Inflammatory macrophage (primary cell): Measurements from ENCODE around the gene GRAMD4.
"Not testable (repeated sequence)": the region's sequence is repeated elsewhere in the genome, so short reads cannot be mapped to it uniquely, and the experiment has no call there.

ENCODE experiments used
- DNase-seq, 2 donors: peaks; one replicate each; pipeline ENCODE4 v3.0.0-alpha.2; 2020 to 2022

Gene GRAMD4

DNA sequence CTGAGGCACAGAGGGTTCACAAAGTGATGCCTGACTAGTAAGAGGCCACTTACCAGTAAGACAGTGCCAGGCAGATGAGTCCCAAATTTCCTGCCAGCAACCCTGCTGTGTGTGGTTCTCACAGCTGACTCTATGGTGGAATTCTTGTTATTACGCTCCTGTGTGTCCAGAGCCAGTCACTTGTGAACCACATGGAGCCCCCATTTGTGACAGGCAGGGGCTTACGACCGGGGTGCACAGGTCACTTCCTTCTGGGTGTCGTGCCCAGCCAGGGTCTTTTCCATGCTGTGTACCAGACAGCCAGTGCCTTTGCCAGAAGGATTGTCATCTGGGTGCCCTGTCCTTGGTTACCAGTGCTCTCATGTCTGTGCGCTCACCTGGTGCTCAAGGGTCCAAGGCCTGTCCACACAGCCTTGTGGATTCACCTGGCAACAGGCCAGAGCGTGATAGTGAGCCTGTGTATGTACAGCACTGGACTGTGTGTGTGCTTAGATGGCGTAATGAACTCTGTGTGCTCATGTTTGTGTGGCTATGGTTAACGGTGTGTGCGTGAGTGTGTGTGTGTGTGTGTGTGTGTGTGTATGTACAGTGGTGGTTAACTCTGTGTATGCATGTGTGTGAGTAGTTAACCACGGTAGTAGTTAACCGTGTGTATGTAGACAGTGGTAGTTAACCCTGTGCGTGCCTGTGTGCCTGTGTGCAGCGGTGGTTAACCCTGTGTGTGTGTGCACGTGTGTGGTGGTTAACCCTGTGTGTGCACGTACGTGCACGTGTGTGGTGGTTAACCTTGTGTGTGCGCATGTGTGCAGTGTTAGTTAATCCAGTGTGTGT, 18.6 kb downstream of the GRAMD4 start:
- no peak for DNase-seq

DNA sequence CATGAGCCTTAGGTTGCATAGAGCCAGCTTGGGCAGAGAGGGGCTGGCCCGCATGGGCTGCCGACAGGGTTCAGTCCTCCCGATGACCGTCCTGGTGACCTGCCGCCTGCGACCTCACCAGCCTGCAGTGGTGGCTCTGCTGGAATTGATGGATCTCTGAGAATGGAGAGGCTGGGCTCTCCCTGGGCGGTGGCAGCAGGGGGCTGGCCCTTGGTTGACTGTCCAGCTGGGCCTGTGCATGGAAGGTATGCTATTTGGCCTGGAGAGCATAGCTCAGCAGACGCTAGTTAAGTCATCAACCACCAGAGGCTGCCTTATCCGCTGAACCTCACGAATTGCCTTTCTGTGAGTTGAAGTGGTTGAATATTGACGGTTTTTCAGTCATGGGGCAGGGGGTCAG, 19.7 kb downstream of the GRAMD4 start:
- DNase-seq = no peak

DNA sequence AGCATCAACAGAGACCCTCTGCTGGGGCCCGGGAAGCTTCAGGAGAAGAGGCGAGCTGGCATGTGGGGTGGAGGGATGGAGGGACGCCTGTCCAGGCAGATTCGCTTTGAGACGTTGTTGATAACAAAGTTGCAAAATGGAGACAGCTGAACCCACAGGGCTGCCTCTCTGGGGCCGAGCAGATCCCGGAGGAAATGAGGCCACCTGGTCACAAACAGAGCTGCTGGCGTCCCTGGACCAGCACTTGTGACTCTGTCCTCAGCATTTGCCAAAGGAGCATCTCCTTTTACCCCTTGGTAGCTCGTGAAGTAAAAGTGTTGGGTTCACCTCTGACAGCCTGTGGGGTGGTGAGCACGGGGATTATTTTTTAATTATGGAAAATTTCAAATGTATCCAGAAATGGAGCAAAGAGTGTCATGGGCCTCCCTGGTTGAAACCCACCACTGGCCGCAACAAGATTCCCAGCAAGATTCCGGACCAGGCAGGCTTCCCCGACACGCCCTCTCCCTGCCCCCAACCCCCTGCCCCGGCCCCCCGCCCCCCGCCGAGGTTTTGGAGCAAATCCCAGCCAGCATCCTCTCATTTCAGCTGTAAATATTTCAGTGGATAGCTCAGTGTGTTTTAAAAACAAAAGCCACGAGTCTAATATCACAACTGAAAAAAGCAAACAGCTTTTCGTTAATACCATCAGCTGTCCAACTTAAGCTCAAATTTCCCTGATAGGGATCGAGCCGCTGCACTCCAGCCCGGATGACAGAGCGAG, 20.3 kb downstream of the GRAMD4 start:
- DNase-seq = no peak

DNA sequence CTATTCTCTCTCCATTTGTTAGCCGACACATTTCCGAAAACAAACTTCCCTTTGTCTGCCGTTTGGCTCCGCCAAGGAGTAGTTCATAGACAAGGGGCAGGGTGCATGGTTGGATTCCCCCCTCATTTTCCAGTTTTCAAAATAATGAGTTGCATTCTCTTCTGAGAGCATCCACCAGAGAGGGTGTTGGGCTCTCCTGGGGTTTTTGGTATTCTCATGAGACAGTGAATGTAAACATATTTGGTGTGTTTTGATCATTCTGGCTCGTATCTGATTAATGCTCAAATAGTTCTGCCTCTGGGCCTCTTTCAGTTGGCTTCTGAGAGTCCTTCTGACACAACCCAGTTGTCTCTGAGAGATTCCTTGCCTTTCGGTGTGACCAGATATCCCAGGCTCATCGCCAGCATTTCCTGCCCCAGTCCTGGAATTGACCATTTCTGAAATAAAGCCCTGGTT, 21.7 kb downstream of the GRAMD4 start:
- no peak for DNase-seq

DNA sequence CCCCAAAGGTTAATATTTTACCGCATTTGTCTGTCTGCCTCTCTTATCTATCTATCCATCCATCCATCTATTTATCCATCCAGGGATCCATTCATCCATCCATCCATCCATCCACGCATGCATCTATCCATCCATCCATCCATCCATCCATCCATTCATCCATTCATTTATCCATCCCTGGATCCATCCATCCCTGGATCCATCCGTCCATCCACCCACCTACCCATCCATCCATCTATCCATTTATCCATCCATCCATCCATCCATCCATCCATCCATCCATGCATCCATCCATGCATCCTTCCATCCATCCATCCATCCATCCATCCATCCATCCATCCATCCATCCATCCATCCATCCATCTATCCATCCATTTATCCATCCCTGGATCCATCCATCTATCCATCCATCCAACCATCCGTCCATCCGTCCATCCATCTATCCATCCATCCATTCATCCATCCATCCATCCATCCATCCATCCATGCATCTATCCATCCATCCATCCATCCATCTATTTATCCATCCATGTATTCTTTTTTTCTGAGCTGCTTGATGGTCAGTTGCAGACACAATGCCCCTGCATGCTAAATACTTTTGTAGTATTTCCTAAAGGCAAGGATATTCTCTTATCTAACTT, 22.8 kb downstream of the GRAMD4 start:
- not testable (repeated sequence) for DNase-seq

DNA sequence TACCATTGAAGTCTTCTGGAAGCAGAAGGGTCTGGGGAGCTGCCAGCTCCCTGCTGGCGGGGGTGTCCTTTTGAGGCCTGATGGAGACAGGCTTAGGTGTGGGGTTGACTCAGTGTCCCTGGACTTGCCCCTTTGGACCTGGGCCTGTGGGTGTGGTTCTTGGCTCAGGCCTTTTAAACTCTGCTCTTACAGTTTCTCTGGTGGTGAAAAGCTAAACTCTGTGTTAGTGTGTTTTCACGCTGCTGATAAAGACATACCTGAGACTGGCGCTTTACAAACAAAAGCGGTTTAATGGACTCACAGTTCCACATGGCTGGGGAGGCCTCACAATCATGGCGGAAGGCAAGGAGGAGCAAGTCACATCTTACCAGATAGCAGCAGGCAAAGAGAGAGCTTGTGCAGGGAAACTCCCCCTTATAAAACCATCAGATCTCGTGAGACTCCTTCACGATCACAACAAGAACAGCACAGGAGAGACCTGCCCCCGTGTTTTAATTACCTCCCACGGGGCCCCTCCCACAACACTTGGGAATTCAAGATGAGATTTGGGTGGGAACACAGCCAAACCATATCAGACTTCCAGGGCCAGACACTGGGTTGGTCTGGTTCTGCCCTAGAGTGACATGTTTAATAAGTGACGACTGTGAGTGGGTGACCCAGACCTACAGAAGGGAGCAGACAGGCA, 26.5 kb downstream of the GRAMD4 start:
- DNase-seq = no peak

DNA sequence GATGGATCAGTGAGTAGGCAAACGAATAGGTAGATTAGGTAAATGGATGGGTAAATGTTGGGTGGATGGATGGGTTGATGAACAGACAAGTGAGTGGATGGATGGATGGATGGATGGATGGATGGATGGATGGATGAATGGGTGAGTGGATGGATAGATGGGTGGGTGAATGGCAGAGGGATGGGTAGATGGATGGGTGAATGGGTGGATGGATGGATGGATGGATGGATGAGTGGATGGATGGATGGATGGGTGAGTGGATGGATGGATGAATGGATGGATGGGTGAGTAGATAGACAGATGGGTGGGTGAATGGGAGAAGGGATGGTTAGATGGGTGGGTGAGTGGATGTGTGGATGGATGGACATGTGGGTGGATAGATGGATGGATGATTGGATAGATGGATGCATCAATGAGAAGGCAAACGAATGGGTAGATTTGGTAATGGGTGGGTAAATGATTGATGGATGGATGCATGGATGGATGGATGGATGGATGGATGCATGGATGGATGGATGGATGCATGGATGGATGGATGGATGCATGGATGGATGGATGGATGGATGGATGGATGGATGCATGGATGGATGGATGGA, 28.1 kb downstream of the GRAMD4 start:
- DNase-seq = not testable (repeated sequence)

DNA sequence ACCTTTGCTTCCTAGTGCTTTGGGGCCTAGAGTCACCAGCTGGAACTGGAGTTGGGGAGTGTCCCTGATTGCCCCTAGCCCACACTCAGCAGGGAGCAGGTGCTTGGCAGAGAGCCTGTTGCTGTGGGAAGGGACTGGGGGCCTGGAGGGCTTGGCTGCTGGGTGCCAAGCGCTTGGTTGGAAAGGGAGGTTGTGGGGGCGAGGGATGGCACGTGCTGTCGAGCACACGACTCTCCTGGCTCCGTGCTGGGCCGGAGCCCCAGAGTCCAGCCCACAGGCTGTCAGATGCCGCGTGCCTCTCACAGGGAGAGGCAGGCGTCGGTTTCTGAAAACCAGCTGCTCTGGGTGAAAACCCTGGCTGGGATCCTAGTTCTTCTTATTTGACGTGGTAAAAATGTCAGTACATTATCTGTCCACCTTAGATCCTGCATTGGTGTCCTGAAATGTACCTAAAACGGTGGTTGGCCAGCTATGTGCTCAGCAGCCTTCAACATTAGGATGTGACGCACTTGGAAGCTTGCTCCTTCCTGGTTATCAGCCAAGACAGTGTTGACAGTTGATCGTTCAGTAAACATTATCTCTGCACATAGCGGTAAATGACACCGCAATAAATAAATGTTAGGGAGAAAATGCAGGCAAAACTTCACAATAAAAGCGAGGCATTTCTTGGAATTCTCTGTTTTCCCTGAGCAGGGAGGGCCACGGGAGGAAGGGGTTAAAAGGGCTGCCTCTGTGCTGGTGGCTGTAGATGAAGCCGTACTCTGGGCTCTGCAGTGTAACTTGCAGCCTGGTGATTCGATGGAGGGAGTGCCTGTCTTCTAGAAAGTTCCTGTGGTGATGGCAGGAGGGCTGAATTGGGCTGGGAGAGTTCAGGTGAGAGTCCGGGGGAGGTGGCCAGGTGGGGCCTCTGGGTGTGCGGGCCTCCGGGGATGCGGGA, 29.2 kb downstream of the GRAMD4 start:
- peak; percentile 2 to 16 for DNase-seq

DNA sequence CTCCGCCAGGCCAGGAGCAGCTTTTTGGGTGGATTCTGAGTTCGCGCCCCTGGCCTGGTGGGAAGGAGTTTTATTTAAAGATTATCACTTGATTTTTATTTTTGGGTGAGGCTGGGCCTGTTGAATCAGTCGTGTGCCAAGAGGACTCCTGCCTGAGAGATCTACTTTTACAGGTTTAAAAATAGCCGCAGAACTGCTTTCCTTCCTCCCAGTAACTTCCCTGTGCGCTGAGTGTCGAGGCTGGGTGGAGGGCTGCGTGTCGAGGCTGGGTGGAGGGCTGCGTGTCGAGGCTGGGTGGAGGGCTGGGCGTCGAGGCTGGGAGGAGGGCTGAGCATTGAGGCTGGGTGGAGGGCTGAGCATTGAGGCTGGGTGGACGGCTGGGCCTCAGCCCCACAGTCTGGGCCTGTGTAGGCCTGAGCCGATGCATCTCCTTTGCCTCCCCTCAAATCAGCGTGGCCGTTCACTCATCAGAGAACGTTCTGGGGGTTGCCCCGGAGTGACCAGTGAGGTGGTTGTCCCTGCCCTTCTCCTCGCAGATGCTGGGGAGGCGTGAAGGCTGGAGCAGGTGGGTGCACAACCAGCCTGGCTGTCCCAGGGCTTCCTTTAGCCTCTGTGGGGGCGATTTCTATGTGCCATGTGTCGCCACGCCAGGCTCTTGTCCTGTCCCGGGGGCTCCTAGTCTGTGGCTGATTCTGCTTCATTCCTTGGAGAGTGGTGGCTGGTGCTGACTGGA, 30.1 kb downstream of the GRAMD4 start:
- DNase-seq = no peak

DNA sequence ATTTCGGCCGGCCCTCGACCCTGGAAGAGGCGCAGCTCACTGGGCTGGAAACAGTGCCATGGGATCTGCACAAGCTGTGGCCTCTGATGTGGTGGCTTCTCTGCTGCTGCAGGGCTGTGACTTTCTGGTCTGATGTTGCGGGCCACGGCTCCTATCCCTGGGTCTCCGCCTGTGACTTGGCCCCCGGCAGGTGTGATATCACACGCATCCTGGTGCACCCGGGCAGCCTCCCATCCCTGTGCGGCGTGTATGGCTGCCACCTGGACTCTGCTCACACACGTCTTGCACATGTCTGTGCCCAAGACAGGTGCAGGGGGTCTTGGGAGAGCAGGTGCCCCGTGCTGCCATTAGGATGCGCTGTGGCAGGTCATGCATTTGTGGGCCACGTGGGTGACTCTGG, 31.1 kb downstream of the GRAMD4 start:
- DNase-seq = no peak

DNA sequence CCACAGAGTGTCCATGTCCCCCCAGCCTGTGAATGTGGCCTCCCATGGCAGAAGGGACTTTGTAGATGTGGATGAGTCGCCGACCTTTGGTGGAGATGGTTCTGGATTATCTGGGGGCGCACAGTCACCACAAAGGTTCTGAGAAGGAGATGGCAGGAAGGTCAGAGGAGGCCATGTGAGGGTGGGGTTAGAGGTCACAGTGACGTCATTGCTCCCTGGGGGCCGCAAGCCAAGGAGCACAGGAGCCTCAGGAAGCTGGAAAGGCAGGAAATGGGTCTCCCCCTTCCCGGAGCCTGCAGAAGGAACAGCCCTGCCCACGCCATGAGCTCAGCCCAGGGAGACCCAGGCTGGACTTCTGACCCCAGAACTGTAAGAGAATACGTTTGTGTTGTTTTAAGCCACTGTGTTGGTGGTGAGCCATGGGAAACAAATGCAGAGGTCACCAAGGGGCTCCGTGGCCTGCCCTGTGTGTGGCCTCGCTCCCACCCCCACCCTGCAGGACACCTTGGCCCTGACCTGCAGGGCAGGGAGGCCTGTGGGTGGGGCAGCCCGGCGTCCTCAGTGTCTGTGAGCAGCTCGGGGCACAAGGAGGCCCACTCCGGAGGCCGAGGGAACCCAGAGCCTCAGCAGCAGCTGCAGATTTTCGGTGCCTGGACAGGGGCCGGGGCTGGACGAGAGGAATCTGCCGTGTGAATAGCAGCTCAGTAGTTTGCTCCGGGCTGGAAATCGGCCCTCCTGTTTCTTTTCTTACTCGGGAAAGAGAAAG, 32.1 kb downstream of the GRAMD4 start:
- no peak for DNase-seq

DNA sequence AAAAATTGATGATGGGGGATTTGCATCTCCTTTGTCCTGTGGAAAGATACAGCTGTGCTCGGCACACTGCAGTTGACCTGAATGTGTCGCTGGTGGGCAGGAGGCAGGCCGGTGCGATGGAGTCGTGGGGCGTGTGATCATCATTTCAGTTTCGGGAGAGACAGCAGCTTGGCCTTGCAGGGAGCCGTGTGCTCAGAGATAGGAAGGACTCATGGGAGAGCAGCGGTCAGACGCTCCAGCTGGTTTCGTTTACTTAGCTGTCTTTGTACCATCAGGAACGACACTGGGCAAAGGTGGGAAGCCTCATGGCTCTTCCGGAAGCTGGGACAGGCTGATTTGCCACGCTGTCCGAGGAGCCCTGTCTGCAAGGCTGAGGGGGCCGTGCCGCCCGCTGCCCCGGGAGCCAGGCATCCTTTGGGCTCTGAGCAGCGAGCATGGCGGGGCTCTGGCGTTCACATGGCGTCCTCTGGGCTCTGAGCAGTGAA, 32.7 kb downstream of the GRAMD4 start:
- no peak for DNase-seq

DNA sequence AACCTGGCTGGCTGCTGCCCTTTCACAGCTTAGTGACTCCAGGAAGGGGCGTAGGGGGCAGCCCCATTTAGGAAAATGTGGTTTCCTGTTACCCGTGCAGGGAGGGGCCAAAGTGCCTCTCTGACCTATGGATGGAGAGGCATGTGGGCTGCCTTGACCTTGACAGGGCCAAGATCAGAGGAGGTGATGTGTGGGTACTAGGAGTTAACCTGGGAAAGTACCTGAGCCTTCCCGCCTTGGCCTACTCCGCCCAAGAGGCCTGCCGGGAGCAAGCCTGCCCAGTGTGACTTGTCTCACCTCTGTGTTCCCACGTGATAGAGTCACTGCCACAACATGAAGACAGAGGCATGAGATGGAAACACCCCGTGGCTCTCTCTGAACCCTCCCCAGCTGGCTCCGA, 33.4 kb downstream of the GRAMD4 start:
- DNase-seq = no peak

DNA sequence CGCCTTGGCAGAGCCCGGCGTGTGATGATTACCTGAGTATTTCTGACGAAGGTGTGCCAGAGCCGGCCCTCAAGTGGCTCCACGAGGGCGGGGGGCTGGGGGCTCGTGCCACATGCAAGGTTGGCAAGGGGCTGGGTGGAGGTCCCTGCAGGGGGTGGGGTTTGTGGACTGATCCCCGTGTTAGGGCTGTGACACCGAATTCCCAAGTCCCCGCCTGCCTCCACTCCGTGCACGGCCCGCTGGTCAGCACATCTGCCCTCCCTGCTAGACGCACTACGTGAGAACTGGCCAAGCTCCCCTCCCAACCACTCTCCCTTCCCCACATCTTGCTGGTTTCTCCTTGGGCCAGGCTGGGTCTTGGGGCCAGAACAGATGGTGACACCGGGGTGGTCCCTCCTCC, 34.2 kb downstream of the GRAMD4 start:
- DNase-seq = no peak

DNA sequence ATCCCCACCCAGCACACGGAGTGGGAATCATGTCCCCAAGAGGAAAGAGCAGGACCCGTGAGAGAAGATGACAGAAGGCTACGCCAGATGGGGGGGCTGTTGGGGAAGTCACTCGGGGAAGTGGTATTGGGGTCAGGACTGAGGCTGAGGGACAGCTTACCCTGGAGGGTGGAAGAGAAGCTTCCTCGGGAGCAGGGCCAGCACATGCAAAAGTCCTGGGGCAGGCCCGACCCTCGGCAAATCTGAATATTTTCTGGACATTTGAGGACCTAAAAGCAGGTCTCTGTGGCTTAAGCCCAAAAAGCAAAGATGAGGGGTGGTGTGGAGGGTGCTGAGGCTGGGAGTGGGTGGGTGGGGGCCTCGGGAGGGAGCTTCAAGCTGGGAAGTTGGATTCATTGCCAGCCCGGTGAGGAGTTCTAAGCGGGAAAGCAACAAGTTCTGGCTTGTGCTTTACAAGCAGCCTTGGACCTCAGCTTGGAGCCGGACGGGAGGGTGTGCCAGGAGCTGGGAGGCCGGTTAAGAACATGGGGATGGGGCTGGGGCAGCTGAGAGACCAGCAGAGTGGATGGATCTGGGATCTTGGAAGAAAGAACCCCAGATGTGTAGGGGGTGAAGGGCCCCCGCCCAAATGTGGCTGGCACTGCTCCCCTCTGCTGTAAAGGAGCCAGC, 34.9 kb downstream of the GRAMD4 start:
- no peak for DNase-seq

DNA sequence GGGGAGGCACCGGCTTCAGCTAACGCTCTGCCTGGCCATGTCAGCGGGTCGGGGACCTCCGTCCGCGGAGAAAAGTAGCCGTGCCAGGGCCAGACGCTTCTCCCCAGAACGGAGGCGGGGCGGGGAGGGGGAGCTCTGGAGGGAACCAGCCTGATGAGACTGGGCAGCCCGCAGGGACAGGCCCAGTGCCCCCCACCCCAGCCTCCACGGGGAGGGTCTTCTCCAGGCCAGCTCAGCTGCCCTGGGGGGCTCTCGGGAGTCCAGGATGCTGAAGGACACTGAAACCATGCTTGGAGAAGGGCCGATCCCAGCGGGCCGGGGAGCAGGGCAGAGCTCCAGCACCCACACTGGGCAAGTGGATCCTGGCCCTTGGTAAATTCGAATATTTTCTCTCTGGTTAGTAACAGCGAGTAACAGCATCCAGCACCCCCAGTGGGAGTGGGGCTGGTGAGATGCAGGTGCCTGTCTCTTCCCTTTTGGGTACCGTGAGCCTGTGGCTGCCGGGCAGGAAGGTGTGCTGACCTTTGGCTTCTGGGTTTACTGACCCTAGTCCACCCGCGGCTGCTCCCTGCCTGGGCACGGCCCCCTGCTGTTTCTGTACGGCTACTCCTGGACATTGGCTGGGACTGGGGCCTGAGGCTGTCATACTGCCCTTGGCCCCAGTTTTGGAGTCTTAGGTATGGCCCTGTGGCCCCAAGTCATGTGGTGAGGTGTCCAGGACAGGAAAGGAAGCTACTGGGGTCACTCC, 35.8 kb downstream of the GRAMD4 start:
- no peak for DNase-seq

DNA sequence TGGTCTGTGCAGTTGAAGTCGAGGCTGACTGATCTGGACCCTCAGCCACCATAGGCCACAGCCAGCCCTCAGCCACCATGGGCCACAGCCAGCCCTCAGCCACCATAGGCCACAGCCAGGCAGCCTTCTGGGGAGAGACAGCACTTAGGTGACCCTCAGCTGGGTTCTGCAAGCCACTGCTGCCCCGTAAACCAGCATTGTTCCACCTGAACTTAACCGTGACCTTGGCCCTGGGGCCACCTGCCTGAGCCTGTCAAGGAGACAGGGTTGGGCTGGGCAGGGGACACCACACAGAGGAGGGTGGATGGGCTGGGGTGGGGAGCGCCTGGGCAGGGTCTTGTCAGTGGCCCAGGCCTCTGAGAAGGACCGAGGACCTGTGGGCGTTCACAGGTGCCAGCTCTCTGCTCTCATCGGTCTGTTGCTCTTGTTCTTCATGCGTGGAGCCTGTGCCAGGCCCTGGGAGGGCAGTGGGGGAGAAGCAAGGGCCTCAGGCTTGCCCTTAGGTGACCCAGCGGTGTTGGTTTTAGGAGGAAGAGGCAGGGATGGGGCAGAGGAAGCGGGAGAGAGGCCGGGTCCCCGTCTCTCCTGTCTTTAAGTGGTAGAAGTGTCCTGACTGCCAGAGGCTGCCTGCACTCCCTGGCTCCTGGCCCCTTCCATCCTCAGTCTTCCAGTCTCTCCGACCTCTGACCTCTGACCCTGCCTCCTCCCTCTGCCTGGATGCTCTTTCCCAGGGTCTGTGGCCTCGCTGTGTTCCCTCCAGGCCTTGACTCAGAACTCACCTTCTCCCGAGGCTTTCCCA, 36.9 kb downstream of the GRAMD4 start:
- DNase-seq = no peak

DNA sequence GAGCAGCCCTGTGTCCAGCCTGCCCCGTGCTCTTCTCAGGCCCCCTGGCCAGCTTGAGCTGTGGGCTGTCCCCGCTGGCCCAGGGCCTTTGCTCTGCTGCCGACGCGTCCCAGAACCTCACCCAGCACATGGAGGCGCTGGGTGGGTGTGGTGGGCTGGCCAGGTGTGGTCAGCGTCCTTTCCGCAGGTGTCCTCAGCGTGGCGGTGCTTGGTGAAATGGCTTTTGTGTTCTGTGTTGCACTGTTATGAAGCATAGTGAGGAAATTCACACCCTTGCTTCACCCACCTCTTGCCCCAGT, 37.4 kb downstream of the GRAMD4 start:
- no peak for DNase-seq
